ENCODE results near the gene SLX9.

GRCh38 chr21:44985441-44986401 is 45.9 kb downstream of the SLX9 start:
- no peak for TF ChIP-seq CTCF (conservative IDR thresholded peaks at IDR 0.05; ENCODE audit: low read depth, low read length)
- no peak for TF ChIP-seq EZH2phosphoT487 (IDR thresholded peaks at IDR 0.05; ENCODE audit: borderline replicate concordance, low read length)
- TF ChIP-seq EZH2 (IDR thresholded peaks at IDR 0.05; ENCODE audit: low read length, unreplicated experiment): no peak
